Urothelium cell line (cell line): ENCODE results near the gene KRT12.
A peak's percentile ranks its signal among the peaks of the same experiment; 100 is the strongest.
"Not testable (repeated sequence)": the region's sequence is repeated elsewhere in the genome, so short reads cannot be mapped to it uniquely, and the experiment has no call there.

Source experiments
- DNase-seq: peaks from one replicate; pipeline ENCODE4 v3.0.0; 2011; ENCODE audit warnings: low spot score, mixed read lengths
- FAIRE-seq: peaks from 2 replicates; lab custom pipeline; 2011; peaks lifted over from hg19 to GRCh38; lab: Jason Lieb, UNC

The KRT12 gene

DNA sequence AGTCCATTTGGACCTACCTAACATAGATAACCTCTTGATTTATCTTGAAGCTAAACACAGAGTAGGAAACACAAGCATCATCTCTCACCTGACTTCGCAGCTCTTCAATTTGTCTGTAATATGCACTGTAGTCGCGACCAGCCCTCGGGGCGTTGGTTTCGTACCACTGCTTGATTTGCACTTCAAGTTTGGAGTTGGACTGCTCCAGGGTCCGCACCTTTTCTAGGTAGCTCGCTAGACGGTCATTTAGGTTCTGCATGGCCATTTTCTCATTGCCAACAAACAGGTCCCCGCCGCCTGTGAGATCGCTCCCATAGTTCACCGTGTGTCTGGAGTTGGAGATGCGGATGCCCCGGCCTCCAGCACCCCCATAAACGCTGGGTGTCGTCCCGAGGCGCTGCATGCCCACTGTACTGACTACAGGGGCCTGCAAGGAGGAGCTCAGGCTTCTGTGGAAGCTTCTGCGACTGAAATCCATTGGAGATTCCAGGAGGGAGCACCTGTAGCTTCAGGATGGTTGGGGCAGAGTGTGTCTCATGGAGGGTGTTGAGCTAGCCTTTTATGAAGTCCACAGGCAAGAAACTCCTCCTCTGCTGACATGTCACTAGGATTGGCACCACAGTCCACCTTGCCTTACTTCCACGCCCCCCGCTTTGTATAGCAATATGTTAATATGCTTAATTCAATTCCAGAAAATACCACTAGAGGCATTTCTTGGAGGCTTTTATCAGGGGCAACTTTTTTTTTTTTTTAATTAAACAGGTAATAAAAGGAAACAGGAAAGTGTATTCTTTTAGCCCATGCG lies 17.9 kb upstream of the KRT12 start, which contains the start of gene KRT20:
Gene KRT20 (minus strand): TSS at position 535 of the 805 bp plus-strand sequence. CDS start 57 bp downstream, at position 478.
- DNase-seq (no peak), FAIRE-seq (no peak)

DNA sequence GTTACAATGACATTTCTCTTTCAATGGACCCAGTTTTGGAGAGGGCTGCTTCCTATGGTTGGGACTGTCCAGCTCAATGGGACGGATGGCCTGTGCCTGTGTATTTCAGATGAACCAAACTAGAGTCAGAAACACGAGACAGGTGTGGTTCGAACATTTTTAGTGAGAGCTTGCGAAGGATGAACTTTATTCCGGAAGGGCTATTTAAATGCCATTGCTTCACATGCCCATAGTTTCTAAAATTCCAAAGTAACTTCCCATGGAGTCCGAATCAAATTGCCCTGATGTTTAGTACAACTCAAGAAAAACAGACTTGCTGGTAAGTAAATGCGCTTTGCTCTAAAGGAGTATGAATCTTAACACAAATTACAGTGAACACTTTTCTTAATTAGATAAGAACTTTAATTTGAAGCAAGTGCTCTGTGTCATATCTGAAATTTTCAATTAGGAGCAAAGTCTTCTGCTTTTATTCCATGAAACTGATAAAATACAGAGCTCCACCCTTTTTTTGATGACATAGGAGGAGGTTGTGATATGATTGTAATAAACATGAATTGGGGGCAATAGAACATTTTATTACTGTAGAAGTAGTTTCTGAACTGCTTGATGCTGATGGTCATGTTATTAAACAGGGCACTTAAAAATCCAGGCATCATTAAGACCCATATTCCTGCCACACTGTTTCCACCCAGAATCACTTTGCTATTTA lies 16.8 kb upstream of the KRT12 start:
- DNase-seq, result no peak
- no peak for FAIRE-seq

GRCh38 chr17:40883031-40883430 lies 16.0 kb upstream of the KRT12 start:
- DNase-seq, result no peak
- FAIRE-seq, result no peak

GRCh38 chr17:40879026-40879425 lies 12.0 kb upstream of the KRT12 start:
- DNase-seq (no peak), FAIRE-seq (no peak)

DNA sequence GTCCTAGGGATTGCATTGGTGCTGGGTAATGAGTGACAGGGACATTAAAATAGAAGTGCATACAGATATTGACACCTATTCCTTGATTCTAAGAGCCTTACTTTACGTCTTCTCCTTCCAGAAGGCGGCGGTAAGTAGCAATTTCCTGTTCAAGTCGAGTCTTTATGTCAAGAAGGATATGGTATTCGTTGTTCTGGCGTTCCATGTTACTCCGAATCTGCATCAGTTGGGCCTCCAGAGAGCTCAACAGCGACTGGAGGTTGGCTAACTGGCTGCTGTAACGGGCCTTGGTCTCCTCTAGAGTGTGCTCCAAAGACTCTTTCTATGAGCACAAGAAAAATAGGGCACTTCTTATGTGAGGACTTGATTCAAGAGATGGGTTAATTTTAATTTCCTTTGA lies 11.0 kb upstream of the KRT12 start:
- FAIRE-seq (no peak), DNase-seq (no peak)

- DNase-seq (no peak), FAIRE-seq (no peak)
These were observed 6.8 kb upstream of the KRT12 start for GRCh38 chr17:40873801-40874200.

- DNase-seq, result no peak
- FAIRE-seq, result no peak
These were observed 6.2 kb upstream of the KRT12 start for GRCh38 chr17:40873255-40873654.

GRCh38 chr17:40872416-40872815 lies 5.4 kb upstream of the KRT12 start:
- no peak for DNase-seq
- no peak for FAIRE-seq

DNA sequence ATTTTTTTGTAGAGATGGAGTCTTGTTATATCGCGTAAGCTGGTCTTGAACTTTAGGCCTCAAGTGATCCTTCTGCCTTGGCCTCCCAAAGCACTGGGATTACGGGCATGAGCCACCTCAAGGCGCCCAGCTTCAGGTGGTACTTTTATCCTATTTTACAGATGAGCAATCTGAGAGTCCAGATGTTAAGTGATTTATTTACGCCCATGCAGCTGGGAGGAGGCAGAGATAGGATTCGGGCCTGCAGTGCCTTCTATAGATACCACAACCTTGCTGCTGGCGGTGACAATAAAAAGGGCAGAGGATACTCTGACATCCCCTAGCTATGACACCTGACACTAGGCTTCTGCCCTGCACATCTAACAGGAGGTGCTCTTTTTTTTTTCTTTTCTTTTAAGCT lies 4.3 kb upstream of the KRT12 start:
- FAIRE-seq, result no peak
- DNase-seq, result no peak

- FAIRE-seq, result peak; percentile 72
- no peak for DNase-seq
These were observed 3.1 kb upstream of the KRT12 start for GRCh38 chr17:40870136-40870535.

GRCh38 chr17:40864661-40865390 lies 2.2 kb downstream of the KRT12 start:
- DNase-seq (no peak), FAIRE-seq (no peak)

DNA sequence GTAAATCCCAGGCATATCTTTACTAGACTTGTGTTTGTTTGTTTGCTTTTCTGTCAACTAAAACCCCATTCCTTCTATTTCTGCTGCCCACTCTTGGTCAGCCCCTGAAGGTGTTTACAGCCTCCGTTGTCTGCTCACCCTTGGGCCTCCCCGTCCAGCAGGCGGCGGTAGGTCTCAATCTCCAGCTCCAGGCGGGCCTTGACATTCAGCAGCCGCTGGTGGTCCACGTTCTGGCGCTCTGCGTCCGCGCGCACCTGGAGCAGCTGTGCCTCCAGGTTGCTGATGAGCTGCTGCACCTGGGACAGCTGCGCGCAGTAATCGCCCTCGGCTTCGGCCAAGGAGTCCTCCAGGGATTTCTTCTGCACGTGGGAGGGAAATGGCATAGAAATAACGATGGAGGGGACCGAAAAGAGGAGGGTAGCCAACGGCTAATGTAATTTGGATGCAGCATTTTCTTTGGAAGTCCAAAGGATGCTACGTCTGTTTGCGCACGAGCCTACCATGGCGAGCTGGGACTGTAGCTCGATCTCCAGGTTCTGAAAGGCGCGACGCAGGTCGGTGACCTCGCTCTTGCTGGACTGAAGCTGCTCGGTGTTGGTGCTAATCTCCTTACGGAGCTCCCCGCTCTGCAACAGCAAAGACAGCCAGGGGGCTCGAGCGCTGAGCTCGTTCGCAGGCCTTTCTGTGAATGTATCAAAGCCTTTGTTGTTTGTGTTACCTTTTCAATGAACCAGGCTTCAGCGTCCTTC lies 3.9 kb downstream of the KRT12 start:
- FAIRE-seq (no peak), DNase-seq (no peak)

- DNase-seq, result no peak
- FAIRE-seq, result no peak
These were observed 7.5 kb downstream of the KRT12 start for GRCh38 chr17:40859536-40859935.

DNA sequence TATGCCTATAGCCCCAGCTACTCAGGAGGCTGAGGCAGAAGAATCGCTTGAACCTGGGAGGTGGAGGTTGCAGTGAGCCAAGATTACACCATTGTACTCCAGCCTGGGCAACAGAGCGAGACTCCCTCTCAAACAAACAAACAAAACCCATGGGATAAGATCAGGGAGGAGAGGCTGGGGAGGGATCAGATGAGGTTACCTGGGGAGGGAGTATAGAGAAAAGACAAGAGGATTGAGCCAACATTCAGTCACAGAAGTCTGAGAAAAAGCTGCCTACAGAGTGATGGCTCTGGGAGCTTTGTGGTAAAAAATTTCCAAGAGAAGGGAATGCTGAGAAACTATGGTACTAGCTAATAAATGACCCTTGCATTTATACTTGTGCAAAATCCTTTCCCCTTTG lies 8.4 kb downstream of the KRT12 start:
- not testable (repeated sequence) for FAIRE-seq, DNase-seq

GRCh38 chr17:40857535-40857934 lies 9.5 kb downstream of the KRT12 start:
- no peak for FAIRE-seq
- no peak for DNase-seq

- DNase-seq, result peak; percentile 61
- no peak for FAIRE-seq
These were observed 12.7 kb downstream of the KRT12 start for GRCh38 chr17:40854175-40854814.

DNA sequence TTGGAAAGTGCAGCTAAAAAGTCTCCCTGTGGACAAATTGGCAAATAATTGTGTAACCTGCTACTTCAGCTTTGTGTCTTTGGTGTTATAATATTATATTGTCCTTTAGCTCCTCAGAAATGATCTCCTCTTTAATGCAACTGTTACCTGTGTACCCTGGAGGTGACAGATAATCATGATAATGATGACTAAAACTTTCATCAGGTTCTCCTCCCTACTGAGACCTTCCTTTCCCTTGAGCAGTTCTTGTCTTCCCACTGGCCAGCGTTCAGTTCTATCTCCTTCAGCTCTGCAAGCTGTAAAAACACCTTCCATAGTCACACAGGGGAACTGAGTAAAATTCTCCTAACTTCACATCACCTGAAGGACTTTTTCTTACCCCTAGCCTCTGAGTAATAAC lies 14.7 kb downstream of the KRT12 start:
- no peak for FAIRE-seq
- DNase-seq, result no peak

DNA sequence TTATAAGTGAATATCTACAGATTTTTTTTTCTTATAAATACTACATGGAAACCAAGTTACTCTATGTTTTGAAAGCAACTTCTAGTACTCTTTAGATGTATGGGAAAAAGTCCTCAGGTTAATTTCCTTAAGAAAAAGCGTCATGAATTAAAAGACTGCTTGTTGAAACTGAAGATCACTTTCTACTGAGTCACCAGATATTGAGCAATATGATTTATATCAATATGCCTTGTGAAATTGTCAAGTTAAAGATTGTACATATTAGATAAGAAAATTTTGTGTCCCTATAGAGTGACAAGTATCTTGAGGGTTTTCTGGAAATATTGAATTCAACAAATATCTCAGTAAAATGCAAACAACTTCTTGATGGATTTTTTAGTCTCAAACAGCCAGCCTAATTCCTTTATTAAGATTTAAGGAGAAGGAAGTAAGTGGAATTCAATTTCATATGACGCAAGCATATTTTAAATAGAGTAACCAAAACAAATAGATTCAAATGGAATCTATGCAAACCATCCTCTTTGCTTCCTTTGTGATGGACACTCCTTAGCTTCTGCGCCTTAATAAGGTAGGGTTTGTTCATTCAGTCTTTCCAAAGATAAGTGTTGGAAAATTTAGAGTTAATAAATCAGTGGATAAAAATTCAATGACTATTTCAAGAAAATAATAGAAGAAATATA lies 16.6 kb downstream of the KRT12 start:
- FAIRE-seq, result no peak
- no peak for DNase-seq

DNA sequence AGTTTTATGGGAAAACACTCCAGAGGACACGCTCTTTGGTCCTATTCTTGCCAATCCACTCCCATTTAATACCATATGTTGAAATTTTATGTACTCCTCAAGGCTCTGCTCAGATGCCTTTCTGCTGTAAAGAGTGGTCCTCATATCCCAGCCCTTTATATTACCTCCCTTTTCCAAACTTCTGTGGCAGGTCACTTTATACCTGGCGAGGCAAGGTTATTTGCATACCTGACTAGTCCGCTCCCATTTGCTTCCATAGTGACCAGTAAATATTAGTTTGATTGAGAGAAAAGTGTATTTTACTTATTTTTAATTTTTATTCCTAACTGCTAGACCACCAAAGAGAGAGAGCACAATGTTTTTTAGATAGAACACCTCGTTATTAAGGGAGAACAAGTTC lies 17.3 kb downstream of the KRT12 start:
- no peak for DNase-seq
- no peak for FAIRE-seq
